Adipocyte (in vitro differentiated cells): Measurements from ENCODE around the gene CDK14.

Experiments
- DNase-seq: peaks from one replicate; pipeline ENCODE4 v3.0.0-alpha.2; 2015; ENCODE audit warnings: low read depth
- H3K27me3 ChIP-seq: replicated peaks from 2 replicates; pipeline ENCODE4 v1.7.0; 2013; ENCODE audit warnings: mild to moderate bottlenecking, low read length, moderate library complexity; ENCODE audit not compliant: control insufficient read depth, insufficient read depth
- H3K36me3 ChIP-seq: 2 replicates; pipeline ENCODE4 v1.7.0; 2013; ENCODE audit warnings: low read length, mild to moderate bottlenecking, moderate library complexity; ENCODE audit not compliant: control insufficient read depth, insufficient read depth, severe bottlenecking
- H3K4me1 ChIP-seq: 2 replicates; pipeline ENCODE4 v1.7.0; 2013; ENCODE audit warnings: mild to moderate bottlenecking, low read length, moderate library complexity; ENCODE audit not compliant: control insufficient read depth, insufficient read depth
- H3K4me3 ChIP-seq: 2 replicates; pipeline ENCODE4 v1.7.0; 2013; ENCODE audit warnings: mild to moderate bottlenecking, low read length, moderate library complexity
- H3K9ac ChIP-seq: 2 replicates; pipeline ENCODE4 v1.7.0; 2013; ENCODE audit warnings: mild to moderate bottlenecking, low read length, moderate library complexity
- H3K9me3 ChIP-seq: 2 replicates; pipeline ENCODE4 v1.7.0; 2013; ENCODE audit warnings: mild to moderate bottlenecking, low read length, moderate library complexity; ENCODE audit not compliant: control insufficient read depth

Gene CDK14

DNA sequence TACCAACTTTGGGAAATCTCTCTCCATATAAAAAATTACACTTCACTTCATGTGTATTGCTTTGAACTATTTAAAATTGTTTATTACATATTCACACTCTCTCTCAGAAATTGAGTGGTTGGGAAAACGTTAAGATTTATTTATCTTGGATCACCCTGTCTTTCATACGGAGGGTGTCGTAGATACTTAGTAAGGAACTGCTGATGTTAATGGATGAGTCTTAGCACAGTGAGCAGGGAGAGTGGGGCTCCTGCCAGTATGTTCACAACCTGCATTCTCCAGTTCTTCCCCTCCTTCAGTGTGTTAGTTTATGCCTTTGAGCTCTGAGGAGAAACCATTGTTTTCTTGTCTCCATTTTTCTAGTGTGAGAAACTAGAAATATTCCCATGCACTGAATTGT lies 67.1 kb downstream of the CDK14 start:
- Histone ChIP-seq H3K9me3 (no peaks in the 10 kb centered on the region), H3K27me3 (no peaks in the 10 kb centered on the region), H3K4me3 (no peak overlapping the region), H3K36me3 (no peaks in the 10 kb centered on the region), H3K4me1 (peaks cover 27% of the 10 kb centered on the region), H3K9ac (no peak overlapping the region)
- no peak for DNase-seq

DNA sequence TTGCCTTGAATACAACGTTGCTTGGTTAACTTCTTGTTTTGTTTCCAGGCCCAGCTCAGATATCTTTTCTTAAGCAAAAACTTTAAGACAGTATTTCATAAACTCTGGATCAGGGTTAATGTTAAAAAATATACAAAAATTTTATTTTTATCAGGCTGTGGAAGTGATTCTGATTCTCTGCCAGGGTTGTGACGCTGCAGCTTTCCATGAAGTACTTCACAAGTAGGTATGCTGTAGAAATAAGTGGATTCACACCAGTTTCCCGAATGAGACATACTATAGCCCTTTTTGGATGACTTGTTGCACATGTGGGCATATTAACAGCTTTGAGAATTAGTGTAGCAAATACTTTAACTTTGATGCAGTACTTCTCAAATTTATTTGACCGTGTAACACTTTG lies 70.1 kb downstream of the CDK14 start:
- H3K9me3 ChIP-seq, result no peaks in the 10 kb centered on the region
- peaks cover 20% of the 10 kb centered on the region for H3K4me1 ChIP-seq
- H3K9ac ChIP-seq, result no peak overlapping the region
- peak; percentile 58 for DNase-seq
- no peaks in the 10 kb centered on the region for H3K27me3 ChIP-seq
- H3K4me3 ChIP-seq, result no peak overlapping the region
- no peaks in the 10 kb centered on the region for H3K36me3 ChIP-seq

DNA sequence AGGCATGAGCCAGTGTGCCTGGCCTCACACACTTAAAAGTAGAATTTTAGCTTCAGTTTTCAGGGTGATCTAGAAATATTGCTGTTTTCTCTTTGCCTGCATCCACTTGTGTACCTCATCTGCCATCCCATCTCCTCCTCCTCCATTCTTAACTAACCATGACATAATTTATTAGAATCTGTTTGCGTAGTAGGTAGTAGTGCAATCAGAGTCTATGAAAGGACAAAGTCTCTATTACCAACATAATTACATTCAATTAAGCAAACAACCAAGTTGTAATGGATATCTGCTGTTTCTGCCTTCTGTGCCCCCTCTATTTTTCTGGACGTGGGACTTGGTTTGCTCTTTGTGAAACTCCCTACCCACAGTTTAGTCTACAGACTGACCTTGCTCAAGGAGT lies 72.9 kb downstream of the CDK14 start:
- no peak for DNase-seq
- Histone ChIP-seq H3K9ac (no peak overlapping the region), H3K27me3 (no peaks in the 10 kb centered on the region), H3K9me3 (no peaks in the 10 kb centered on the region), H3K4me1 (peaks cover 5% of the 10 kb centered on the region), H3K4me3 (no peak overlapping the region), H3K36me3 (no peaks in the 10 kb centered on the region)

DNA sequence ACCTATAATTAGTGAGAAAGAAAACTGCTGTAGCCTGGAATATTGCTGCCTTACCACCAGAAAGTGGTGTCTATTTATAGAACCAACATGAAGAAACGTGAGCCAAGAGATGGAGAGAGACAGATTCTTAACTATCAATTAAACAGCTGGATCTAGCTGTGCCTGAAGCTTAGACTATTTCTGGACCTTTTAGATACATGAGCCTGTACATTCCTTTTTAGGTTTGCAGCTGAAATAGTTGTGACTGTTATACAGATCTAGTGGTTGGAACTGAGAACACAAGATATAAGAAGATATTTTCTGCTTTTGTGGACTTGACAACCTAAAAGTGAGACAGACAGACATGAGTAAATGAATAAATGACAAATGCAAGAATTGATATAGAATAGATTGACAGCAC lies 73.4 kb downstream of the CDK14 start:
- Histone ChIP-seq H3K36me3 (no peaks in the 10 kb centered on the region), H3K4me3 (no peak overlapping the region), H3K9me3 (no peaks in the 10 kb centered on the region), H3K4me1 (peaks cover 5% of the 10 kb centered on the region), H3K27me3 (no peaks in the 10 kb centered on the region), H3K9ac (no peak overlapping the region)
- no peak for DNase-seq

DNA sequence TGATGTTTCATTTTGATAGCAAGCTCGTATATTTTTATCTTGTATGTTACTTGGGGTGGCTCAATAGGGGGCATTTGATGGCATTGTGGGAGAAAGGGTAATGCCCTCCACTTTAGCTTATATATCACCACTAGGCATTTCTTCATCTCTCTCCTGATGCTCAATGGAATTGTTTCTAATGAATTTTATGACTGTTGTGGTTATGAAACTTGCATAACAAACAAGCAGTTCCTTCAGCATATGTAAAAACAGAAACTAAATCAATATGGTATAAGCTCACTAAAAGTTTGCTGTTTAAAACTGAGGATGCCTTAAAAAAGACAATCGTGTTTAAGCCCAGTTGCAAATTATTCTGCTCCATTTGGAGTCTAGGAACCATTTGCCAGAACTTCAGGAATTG lies 75.5 kb downstream of the CDK14 start:
- no peak for DNase-seq
- Histone ChIP-seq H3K9me3 (no peaks in the 10 kb centered on the region), H3K4me3 (no peak overlapping the region), H3K36me3 (no peaks in the 10 kb centered on the region), H3K9ac (no peak overlapping the region), H3K4me1 (peaks cover under 1% of the 10 kb centered on the region), H3K27me3 (no peaks in the 10 kb centered on the region)

DNA sequence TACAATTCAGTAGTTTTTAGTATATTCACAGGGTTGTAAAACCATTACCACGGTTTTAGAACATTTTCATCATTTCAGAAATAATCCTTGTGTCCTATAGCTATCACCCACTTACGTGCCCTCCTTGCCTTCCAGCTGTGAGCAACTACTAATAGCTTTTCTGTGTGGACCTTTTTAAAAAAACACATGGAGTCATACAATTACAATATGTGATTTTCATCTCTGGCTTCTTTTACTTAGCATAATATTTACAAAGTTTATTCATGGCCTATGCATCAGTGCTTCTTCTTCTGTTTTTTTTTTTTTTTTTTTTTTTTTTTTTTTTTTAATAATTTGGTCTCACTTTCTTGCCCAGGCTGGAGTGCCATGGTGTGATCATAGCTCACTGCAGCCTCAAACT lies 76.1 kb downstream of the CDK14 start:
- no peak for DNase-seq
- Histone ChIP-seq H3K4me1 (no peaks in the 10 kb centered on the region), H3K4me3 (no peak overlapping the region), H3K36me3 (no peaks in the 10 kb centered on the region), H3K27me3 (no peaks in the 10 kb centered on the region), H3K9ac (no peak overlapping the region), H3K9me3 (no peaks in the 10 kb centered on the region)

DNA sequence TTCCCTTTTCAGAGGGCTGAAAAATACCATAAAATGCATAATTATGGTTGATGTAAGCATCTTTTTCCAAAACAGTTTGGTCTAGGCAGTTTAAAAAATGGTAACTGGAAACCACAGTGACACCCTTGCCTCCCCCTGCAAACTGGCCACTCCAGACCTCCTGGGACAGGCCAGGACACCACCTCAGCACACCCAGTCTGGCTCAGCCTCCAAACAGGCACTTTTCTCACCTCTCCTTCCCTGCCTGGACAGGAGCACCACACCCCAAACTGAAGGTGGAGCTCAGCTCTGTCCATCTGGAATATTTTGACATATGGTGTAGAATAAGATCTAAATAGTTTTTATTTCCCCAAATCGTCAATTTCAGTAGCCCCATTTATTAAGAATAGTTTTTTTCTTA lies 78.5 kb downstream of the CDK14 start:
- DNase-seq, result no peak
- H3K4me1 ChIP-seq, result no peaks in the 10 kb centered on the region
- H3K4me3 ChIP-seq, result no peak overlapping the region
- no peaks in the 10 kb centered on the region for H3K9me3 ChIP-seq
- no peaks in the 10 kb centered on the region for H3K27me3 ChIP-seq
- no peak overlapping the region for H3K9ac ChIP-seq
- H3K36me3 ChIP-seq, result no peaks in the 10 kb centered on the region

DNA sequence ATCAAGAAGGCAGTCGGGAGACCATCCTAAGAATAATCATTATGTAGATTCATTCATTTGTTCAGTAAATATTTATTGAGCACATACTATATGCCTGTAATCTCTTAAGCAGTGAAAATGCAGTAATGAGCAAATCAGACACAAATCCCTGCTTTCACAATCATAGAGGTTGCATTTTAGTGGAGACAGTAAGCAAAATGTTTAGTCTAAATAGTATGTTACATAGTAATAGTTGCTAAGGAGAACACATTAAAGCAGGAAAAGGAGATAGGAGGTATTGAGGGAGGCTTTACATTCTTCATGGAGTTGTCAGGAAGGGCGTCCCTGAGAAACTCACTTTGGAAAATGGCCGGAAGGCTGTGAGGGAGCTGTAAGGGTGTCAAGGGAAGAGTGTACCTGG lies 79.9 kb downstream of the CDK14 start:
- Histone ChIP-seq H3K27me3 (no peaks in the 10 kb centered on the region), H3K4me1 (no peaks in the 10 kb centered on the region), H3K9ac (no peak overlapping the region), H3K9me3 (no peaks in the 10 kb centered on the region), H3K4me3 (no peak overlapping the region), H3K36me3 (no peaks in the 10 kb centered on the region)
- no peak for DNase-seq

DNA sequence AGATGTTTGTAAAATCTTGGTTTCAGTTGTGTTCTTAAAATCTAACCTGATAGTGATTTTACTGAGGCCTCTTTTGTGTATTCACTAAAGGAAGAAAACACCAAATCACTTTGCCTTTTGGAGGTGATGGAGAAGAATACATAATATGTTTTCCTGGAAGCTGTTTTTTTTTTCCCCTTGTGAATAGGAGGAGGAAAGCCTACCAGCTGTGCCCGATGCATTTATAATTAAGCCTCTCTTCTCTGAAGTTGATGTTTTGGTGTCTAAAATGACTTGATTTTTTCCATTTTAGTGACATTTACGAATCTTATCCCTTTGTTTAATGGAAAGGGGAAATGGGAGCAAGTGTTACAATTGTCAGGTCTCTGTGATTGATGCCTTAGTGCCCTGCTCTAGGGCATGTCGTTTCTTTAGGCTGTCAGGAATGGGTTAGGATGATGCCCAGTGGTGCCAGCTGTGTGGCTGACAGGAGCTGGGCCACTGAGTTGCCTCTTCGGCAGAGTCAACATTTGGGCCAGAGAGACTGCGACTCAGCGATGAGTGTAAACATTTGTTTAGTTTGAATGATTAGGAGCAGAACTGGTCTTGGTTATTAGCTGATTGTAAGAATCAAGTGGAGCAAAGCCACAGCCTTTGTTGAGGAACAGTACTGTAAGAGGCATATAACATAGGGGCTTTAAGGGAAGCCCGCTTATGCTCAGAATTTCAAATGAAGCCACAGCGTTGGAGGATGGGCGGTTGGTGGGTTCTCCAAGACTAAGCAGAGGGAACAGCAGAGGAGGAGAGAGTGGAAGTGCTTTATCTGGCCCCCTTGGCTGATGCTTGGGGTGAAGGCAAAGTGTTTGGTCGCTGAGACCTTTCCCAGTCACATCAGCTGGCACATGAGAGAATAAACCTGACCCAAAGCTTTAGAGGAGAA lies 81.6 kb downstream of the CDK14 start:
- no peak for DNase-seq
- Histone ChIP-seq H3K9me3 (no peaks in the 10 kb centered on the region), H3K4me1 (no peaks in the 10 kb centered on the region), H3K27me3 (no peaks in the 10 kb centered on the region), H3K4me3 (no peak overlapping the region), H3K36me3 (no peaks in the 10 kb centered on the region), H3K9ac (no peak overlapping the region)

DNA sequence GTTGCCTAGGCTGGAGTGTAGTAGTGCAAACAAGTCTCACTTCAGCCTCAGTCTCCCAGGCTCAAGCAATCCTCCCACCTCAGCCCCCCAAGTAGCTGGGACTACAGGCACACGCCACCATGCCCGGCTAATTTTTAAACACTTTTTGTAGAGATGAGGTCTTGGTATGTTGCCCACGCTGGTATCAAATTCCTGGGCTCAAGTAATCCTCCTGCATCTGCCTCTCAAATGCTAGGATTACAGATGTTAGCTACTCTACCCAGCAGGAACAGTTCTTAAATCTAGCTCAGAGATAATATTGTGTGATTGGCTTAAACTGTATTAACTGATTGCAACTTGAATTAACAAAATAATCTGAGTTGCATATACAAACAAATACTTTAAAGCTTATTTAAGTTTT lies 82.9 kb downstream of the CDK14 start:
- H3K4me3 ChIP-seq, result no peak overlapping the region
- H3K9me3 ChIP-seq, result no peaks in the 10 kb centered on the region
- no peaks in the 10 kb centered on the region for H3K36me3 ChIP-seq
- H3K27me3 ChIP-seq, result no peaks in the 10 kb centered on the region
- DNase-seq, result no peak
- H3K9ac ChIP-seq, result no peak overlapping the region
- H3K4me1 ChIP-seq, result no peaks in the 10 kb centered on the region

DNA sequence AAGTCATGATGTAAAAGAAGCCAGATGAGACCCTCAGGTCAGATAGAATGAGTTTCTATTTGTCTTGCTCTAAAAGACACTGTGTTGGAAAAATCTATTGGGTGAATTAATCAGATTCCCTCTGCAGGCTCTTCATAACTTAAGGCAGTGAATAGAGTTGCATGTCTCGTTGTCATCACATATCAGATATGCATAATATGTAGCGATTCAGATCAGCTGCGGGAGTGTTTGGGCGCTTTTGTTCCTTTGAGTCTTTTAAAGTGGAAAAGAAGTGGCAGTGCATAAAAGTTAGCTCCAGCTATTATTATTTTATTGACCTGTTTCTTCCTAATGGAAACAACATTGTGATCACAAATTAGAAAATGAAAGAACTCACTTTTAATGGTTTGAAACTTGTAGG lies 84.4 kb downstream of the CDK14 start:
- no peak overlapping the region for H3K9ac ChIP-seq
- no peak for DNase-seq
- H3K4me1 ChIP-seq, result no peaks in the 10 kb centered on the region
- H3K9me3 ChIP-seq, result no peaks in the 10 kb centered on the region
- H3K4me3 ChIP-seq, result no peak overlapping the region
- H3K27me3 ChIP-seq, result no peaks in the 10 kb centered on the region
- no peaks in the 10 kb centered on the region for H3K36me3 ChIP-seq
